HepG2 (cell line): Measurements from ENCODE around the gene ZNF48. TPM values are rescaled to one million over a fixed set of nuclear protein-coding genes. Genes with fewer than 3 reads are reported as not detected.

Experiments
- CCAR2 ChIP-seq: fragments of 200-400 bp; formaldehyde crosslinking; optimal IDR thresholded peaks from 2 replicates; pipeline ENCODE3; 2018; ENCODE audit warnings: low read depth, mild to moderate bottlenecking, low read length, moderate library complexity
- EZH2 ChIP-seq: conservative IDR thresholded peaks from 2 replicates; pipeline ENCODE4 v1.6.1; 2012; ENCODE audit warnings: mild to moderate bottlenecking, low read depth, low read length, moderate library complexity
- GABPB1 ChIP-seq: IDR thresholded peaks from 2 replicates; pipeline ENCODE4 v1.6.1; 2016; ENCODE audit warnings: mild to moderate bottlenecking, missing genetic modification reagents, moderate library complexity, missing compliant biosample characterization
- HDAC1 ChIP-seq: sonication (generic); formaldehyde crosslinking; IDR thresholded peaks from 2 replicates; pipeline ENCODE4 v1.5.1; 2020; ENCODE audit warnings: mild to moderate bottlenecking, missing genetic modification reagents
- JUN ChIP-seq: sonication (generic); formaldehyde crosslinking; IDR thresholded peaks from 2 replicates; pipeline ENCODE4 v1.4.0; 2020; ENCODE audit warnings: mild to moderate bottlenecking, missing genetic modification reagents
- MEIS2 ChIP-seq: sonication (generic); formaldehyde crosslinking; IDR thresholded peaks from 2 replicates; pipeline ENCODE4 v1.9.0; 2021; ENCODE audit warnings: mild to moderate bottlenecking, missing genetic modification reagents
- NCOA5 ChIP-seq: sonication (generic); formaldehyde crosslinking; IDR thresholded peaks from 2 replicates; pipeline ENCODE4 v1.4.0; 2020; ENCODE audit warnings: missing genetic modification reagents
- PAX8 ChIP-seq: sonication (generic); formaldehyde crosslinking; IDR thresholded peaks from 2 replicates; pipeline ENCODE4 v1.8.0; 2022; ENCODE audit warnings: mild to moderate bottlenecking, missing genetic modification reagents, borderline replicate concordance
- SNAI1 ChIP-seq: sonication (generic); formaldehyde crosslinking; IDR thresholded peaks from 2 replicates; pipeline ENCODE4 v1.5.0; 2020; ENCODE audit warnings: mild to moderate bottlenecking, missing genetic modification reagents, borderline replicate concordance
- ZMYM2 ChIP-seq: sonication (generic); formaldehyde crosslinking; IDR thresholded peaks from 2 replicates; pipeline ENCODE4 v1.8.0; 2022; ENCODE audit warnings: mild to moderate bottlenecking, missing genetic modification reagents
- ZNF180 ChIP-seq: sonication (generic); formaldehyde crosslinking; IDR thresholded peaks from 2 replicates; pipeline ENCODE4 v1.4.0; 2020; ENCODE audit warnings: low read depth, missing genetic modification reagents, borderline replicate concordance
- ZNF24 ChIP-seq: fragments of 450-650 bp; IDR thresholded peaks from 2 replicates; pipeline ENCODE4 v1.6.1; 2017; ENCODE audit warnings: antibody characterized with exemption, mild to moderate bottlenecking
- ZNF431 ChIP-seq: sonication (generic); formaldehyde crosslinking; IDR thresholded peaks from 2 replicates; pipeline ENCODE4 v1.9.0; 2022; ENCODE audit warnings: missing genetic modification reagents, low read depth, mild to moderate bottlenecking, borderline replicate concordance
- ZNF432 ChIP-seq: sonication (generic); formaldehyde crosslinking; IDR thresholded peaks from 2 replicates; pipeline ENCODE4 v1.5.0; 2020; ENCODE audit warnings: missing genetic modification reagents, mild to moderate bottlenecking, borderline replicate concordance
- ZNF549 ChIP-seq: sonication (generic); formaldehyde crosslinking; IDR thresholded peaks from 2 replicates; pipeline ENCODE4 v1.5.0; 2020; ENCODE audit warnings: missing genetic modification reagents
- ZNF572 ChIP-seq: sonication (generic); formaldehyde crosslinking; IDR thresholded peaks from 2 replicates; pipeline ENCODE4 v1.5.1; 2020; ENCODE audit warnings: mild to moderate bottlenecking, missing genetic modification reagents
- ZNF746 ChIP-seq: sonication (generic); formaldehyde crosslinking; IDR thresholded peaks from 2 replicates; pipeline ENCODE4 v1.8.0; 2022; ENCODE audit warnings: mild to moderate bottlenecking, missing genetic modification reagents
- polyA plus RNA-seq, 8 experiments: library from polyadenylated mRNA; depleted of rRNA in 3 of 8; stranded (reverse) in 7 of 8; unstranded in 1 of 8; fragments of >200 nt; fragmentation: Illumina TruSeq in 4 of 8; extraction: Trizol in 4 of 8; gene quantifications; 2 replicates each; pipeline versions ENCODE4 v1.2.1 to v1.2.3, GENCODE V29; 2011 to 2016; ENCODE audit warnings: low read depth in 4 of 8, missing spikeins in 1 of 8, mixed read lengths in 1 of 8; ENCODE audit not compliant: insufficient read depth in 1 of 8
- total RNA-seq, 5 experiments: library from RNA; depleted of rRNA; stranded (reverse); fragments of >200 nt; fragmentation: Illumina TruSeq; extraction: Trizol; gene quantifications; 2 replicates each; pipeline ENCODE4 v1.2.3, GENCODE V29; 2016; ENCODE audit warnings: low read depth in 1 of 5
- TF ChIP-seq, protein P1 (sequence below): sonication (generic); formaldehyde crosslinking; IDR thresholded peaks from 2 replicates; pipeline ENCODE4 v1.4.0; 2020; ENCODE audit warnings: missing genetic modification reagents, borderline replicate concordance
- TF ChIP-seq, protein P2 (sequence below): sonication (generic); formaldehyde crosslinking; IDR thresholded peaks from 2 replicates; pipeline ENCODE4 v1.9.0; 2021; ENCODE audit warnings: missing genetic modification reagents, mild to moderate bottlenecking, borderline replicate concordance
- TF ChIP-seq, protein P3 (sequence below): sonication (generic); formaldehyde crosslinking; IDR thresholded peaks from 2 replicates; pipeline ENCODE4 v1.5.0; 2020; ENCODE audit warnings: missing genetic modification reagents
- TF ChIP-seq, protein P4 (sequence below): sonication (generic); formaldehyde crosslinking; IDR thresholded peaks from 2 replicates; pipeline ENCODE4 v1.4.0; 2020; ENCODE audit warnings: mild to moderate bottlenecking, low read depth, missing genetic modification reagents
- TF ChIP-seq, protein P5 (sequence below): sonication (generic); formaldehyde crosslinking; IDR thresholded peaks from 2 replicates; pipeline ENCODE4 v1.4.0; 2020; ENCODE audit warnings: mild to moderate bottlenecking, missing genetic modification reagents

The ZNF48 gene
- total and polyA plus RNA-seq, 2 of the 13 experiments (the other 11 are each of a cell fraction or from before 2014, with no cell fraction given): 9.9 to 12.3 TPM

DNA sequence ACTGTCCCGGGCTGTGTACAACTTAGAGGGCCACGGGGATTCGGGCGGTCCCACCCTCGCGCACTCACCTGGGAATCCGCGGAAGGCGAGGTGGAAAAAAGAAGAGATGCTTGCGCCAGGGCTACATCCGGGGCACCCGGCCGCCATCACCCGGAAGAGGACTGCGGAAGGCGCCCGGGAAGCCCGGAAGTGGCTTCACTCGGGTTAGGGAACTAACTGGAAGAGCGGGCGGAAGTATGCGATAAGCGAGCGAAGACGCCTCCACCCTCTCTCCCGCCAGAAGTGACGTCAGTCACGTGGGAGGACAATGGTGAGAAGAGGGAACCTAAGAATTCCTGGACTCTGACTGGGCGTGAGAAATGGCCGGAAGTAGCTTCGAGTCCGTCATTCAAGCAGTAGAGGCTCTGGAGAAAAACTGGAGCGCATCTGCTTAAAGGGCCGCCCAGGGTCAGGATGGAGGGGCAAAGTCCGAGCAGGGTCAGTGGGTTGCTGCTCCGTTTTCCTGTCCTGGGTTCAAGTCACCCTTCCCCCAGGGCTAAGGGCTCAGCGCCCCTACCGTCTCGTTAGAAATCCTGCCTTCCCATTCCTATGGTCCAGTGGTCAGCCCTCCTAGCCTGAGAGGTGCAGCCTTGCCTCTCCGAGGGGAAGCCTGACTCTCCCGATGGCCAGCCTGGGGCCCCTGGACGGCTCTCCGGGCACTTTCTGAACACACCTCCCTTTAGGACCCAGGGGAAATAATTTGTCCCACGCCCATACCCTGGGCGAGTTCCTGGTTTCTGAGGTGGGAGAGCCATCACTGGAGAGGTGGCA, 39.9 kb upstream of the ZNF48 start, which contains the start of gene CD2BP2 (continued):
- TF ChIP-seq, protein P1, sequence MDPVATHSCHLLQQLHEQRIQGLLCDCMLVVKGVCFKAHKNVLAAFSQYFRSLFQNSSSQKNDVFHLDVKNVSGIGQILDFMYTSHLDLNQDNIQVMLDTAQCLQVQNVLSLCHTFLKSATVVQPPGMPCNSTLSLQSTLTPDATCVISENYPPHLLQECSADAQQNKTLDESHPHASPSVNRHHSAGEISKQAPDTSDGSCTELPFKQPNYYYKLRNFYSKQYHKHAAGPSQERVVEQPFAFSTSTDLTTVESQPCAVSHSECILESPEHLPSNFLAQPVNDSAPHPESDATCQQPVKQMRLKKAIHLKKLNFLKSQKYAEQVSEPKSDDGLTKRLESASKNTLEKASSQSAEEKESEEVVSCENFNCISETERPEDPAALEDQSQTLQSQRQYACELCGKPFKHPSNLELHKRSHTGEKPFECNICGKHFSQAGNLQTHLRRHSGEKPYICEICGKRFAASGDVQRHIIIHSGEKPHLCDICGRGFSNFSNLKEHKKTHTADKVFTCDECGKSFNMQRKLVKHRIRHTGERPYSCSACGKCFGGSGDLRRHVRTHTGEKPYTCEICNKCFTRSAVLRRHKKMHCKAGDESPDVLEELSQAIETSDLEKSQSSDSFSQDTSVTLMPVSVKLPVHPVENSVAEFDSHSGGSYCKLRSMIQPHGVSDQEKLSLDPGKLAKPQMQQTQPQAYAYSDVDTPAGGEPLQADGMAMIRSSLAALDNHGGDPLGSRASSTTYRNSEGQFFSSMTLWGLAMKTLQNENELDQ: no peak
- TF ChIP-seq JUN (CRISPR knock-in tag) (peak; percentile 83), SNAI1 (no peak; the same call in 1 of the 2 replicates), CCAR2 (peak; percentile 7), PAX8 (CRISPR knock-in tag) (no peak; the same call in 1 of the 2 replicates), ZNF432 (CRISPR knock-in tag) (no peak), NCOA5 (CRISPR knock-in tag) (no peak; the same call in 1 of the 2 replicates), ZMYM2 (peak; percentile 92), ZNF431 (CRISPR knock-in tag) (peak; percentile 51; the same call in 1 of the 2 replicates), GABPB1 (CRISPR knock-in tag) (peak; percentile 98), ZNF746 (CRISPR knock-in tag) (no peak; the same call in 1 of the 2 replicates), ZNF24 (0 out of 2 replicates have a peak, but pooled peaks have one; percentile 17), ZNF549 (CRISPR knock-in tag) (no peak), ZNF572 (CRISPR knock-in tag) (peak; percentile 37; the same call in 1 of the 2 replicates), MEIS2 (CRISPR knock-in tag) (0 out of 2 replicates have a peak, but pooled peaks have one; percentile 80), EZH2 (no peak), HDAC1 (peak; percentile 90), ZNF180 (CRISPR knock-in tag) (no peak)
- TF ChIP-seq, protein P2, sequence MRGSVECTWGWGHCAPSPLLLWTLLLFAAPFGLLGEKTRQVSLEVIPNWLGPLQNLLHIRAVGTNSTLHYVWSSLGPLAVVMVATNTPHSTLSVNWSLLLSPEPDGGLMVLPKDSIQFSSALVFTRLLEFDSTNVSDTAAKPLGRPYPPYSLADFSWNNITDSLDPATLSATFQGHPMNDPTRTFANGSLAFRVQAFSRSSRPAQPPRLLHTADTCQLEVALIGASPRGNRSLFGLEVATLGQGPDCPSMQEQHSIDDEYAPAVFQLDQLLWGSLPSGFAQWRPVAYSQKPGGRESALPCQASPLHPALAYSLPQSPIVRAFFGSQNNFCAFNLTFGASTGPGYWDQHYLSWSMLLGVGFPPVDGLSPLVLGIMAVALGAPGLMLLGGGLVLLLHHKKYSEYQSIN (CRISPR knock-in tag): no peak
- TF ChIP-seq, protein P3, sequence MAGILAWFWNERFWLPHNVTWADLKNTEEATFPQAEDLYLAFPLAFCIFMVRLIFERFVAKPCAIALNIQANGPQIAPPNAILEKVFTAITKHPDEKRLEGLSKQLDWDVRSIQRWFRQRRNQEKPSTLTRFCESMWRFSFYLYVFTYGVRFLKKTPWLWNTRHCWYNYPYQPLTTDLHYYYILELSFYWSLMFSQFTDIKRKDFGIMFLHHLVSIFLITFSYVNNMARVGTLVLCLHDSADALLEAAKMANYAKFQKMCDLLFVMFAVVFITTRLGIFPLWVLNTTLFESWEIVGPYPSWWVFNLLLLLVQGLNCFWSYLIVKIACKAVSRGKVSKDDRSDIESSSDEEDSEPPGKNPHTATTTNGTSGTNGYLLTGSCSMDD: no peak
- TF ChIP-seq, protein P4, sequence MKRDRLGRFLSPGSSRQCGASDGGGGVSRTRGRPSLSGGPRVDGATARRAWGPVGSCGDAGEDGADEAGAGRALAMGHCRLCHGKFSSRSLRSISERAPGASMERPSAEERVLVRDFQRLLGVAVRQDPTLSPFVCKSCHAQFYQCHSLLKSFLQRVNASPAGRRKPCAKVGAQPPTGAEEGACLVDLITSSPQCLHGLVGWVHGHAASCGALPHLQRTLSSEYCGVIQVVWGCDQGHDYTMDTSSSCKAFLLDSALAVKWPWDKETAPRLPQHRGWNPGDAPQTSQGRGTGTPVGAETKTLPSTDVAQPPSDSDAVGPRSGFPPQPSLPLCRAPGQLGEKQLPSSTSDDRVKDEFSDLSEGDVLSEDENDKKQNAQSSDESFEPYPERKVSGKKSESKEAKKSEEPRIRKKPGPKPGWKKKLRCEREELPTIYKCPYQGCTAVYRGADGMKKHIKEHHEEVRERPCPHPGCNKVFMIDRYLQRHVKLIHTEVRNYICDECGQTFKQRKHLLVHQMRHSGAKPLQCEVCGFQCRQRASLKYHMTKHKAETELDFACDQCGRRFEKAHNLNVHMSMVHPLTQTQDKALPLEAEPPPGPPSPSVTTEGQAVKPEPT (CRISPR knock-in tag): peak; percentile 78; the same call in 1 of the 2 replicates
- TF ChIP-seq, protein P5, sequence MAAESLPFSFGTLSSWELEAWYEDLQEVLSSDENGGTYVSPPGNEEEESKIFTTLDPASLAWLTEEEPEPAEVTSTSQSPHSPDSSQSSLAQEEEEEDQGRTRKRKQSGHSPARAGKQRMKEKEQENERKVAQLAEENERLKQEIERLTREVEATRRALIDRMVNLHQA: 0 out of 2 replicates have a peak, but pooled peaks have one; percentile 58
